Measurements from ENCODE around the gene PPP1R14B.

PPP1R14B gene

DNA sequence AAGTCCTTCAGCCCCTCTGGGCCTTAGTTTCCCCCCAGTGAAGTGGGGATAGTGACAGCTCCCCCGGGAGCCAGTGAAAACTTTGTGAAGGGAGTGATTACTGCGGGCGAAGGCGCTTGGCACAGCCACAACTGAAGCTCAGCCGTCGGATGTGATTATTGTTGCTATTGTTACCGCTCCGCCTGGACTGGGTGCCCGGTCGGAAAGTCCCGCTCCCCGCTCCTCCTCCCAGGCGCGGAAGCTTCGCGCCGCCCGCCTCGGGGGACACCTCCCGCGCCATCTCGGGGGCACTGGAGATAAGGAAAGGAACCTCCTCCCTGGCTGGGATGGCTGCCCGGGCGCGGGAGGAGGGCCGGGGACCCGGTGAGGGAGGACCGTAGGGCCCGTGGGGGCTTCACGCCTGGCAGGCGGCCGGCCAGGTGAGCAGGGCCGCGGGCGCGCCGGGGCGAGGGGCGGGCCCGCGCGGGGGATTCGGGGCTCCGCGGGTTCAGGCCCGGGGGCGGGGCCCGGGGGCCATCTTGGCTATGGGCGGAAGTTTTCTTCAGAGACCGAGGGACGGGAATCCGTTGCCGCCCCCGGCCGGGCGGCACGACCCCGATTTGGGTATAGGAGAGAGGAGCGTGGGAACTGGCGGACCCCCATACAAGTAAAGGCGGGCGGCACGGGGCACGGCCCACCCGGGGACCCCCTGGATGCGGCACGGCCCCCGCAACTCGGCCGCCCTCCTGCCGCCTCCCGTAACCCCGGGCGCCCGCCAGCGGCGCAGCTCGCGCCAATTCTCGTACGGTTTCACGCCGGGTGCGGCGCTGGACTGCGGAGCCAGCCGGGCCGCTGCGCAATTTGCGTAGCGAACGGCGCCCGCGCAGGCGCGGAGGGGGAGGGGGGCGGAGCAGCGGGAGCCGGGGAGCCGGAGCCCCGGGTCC is 38.5 kb upstream of the PPP1R14B start, which contains the start of gene GPR137:
TSS of gene GPR137 (plus strand) at position 887 of the 923 bp plus-strand sequence. CDS start 677 bp downstream, outside the sequence.
- peak within 1 kb of the TSS; percentile 77 for H3K27ac ChIP-seq (replicated peaks)
- peak; percentile 69 to 84 for DNase-seq (ENCODE audit: low read depth in 1 of 2, low spot score in 1 of 2)
- H3K27me3 ChIP-seq (ENCODE audit: insufficient read depth, poor library complexity, severe bottlenecking), result peaks cover 1% of the 10 kb centered on the region
- H3K4me3 ChIP-seq (replicated peaks; ENCODE audit: insufficient read depth, low read length), result peak within 1 kb of the TSS; percentile 79
- TF ChIP-seq SPI1 (IDR thresholded peaks at IDR 0.05; ENCODE audit: borderline replicate concordance, low read depth) (no peak), POLR2AphosphoS5 (IDR thresholded peaks at IDR 0.05; ENCODE audit: low read depth) (peak; percentile 13; the same call in 1 of the 2 replicates)

DNA sequence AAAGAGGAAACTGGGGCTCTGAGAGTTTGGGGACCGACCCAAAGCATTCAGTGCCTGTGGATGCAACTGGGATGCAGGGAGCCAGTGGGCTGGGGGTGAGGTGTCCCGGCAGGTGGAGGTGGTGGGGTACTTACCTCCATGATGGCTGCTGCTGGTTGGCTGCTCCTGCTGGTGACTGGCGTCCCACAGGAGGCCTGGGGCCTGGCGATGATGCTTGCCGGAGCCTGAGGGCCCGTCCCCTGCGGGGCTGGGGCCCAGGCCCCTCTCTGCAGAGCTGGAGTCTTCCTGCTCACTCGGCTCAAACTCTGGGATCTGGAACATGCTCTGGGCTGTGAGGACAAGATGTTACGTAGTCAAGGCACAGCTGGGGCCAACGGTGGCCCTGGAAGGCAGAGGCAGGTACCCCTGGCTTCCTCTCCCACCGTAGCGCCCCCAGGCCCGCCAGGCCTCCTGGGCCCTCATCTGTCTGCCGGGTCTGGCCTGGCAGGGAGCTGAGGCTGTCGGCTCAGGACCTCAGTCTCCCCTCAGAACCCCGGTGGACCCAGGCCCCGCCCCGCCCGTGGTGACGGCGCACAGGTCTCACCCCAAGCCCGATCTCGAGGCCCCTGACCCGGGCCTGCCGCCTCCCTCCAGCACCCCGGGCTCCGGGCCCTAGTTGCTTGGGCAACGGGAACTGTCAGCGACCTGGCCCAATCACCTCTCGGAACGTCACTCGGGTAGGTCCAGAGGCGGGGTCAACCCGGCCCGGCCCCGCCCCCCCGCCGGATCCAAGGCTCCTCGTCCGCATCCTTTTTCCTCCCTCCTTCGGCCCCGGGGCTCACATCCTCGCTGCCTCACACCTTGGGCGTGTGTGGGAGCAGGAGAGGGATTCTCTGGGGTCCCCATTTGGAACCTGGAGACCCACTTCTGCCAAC is 37.6 kb upstream of the PPP1R14B start, which contains the start of gene BAD:
TSS of gene BAD (minus strand) at position 618 of the 914 bp plus-strand sequence. CDS start at position 321, 297 bp downstream.
- H3K4me3 ChIP-seq (replicated peaks; ENCODE audit: insufficient read depth, low read length), result peak within 1 kb of the TSS; percentile 79
- H3K27ac ChIP-seq (replicated peaks), result peak within 1 kb of the TSS; percentile 77
- TF ChIP-seq GABPA (IDR thresholded peaks at IDR 0.05; ENCODE audit: low read depth) (no peak; the same call in 1 of the 2 replicates), POLR2AphosphoS5 (IDR thresholded peaks at IDR 0.05; ENCODE audit: low read depth) (peak; percentile 21; the same call in 1 of the 2 replicates)
- TF ChIP-seq, protein P1, sequence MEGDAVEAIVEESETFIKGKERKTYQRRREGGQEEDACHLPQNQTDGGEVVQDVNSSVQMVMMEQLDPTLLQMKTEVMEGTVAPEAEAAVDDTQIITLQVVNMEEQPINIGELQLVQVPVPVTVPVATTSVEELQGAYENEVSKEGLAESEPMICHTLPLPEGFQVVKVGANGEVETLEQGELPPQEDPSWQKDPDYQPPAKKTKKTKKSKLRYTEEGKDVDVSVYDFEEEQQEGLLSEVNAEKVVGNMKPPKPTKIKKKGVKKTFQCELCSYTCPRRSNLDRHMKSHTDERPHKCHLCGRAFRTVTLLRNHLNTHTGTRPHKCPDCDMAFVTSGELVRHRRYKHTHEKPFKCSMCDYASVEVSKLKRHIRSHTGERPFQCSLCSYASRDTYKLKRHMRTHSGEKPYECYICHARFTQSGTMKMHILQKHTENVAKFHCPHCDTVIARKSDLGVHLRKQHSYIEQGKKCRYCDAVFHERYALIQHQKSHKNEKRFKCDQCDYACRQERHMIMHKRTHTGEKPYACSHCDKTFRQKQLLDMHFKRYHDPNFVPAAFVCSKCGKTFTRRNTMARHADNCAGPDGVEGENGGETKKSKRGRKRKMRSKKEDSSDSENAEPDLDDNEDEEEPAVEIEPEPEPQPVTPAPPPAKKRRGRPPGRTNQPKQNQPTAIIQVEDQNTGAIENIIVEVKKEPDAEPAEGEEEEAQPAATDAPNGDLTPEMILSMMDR (IDR thresholded peaks at IDR 0.05; ENCODE audit: insufficient read depth, low read length), result no peak
- no peaks in the 10 kb centered on the region for H3K27me3 ChIP-seq (ENCODE audit: insufficient read depth, poor library complexity, severe bottlenecking)
- DNase-seq (ENCODE audit: low read depth in 1 of 2, low spot score in 1 of 2), result peak; percentile 93 to 95

DNA sequence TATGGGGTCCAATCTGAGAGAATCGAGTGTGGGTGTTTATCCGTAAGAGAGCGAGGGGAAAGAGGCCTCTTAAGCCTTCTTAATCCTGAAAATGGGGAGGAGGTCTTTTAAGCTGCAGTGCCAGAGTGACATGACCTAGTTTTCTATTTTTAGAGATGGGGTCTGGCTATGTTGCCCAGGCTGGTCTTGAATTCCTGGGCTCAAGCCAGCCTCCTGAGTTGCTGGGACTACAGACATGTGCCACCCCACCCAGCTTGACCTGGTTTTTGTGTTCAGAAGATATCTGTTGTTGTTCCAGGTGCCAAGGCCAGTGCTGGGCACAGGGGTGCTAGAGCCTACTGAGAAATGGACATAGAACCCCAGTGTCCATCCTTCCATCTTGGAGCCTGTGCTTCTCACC is 36.3 kb upstream of the PPP1R14B start:
- TF ChIP-seq, protein P2, sequence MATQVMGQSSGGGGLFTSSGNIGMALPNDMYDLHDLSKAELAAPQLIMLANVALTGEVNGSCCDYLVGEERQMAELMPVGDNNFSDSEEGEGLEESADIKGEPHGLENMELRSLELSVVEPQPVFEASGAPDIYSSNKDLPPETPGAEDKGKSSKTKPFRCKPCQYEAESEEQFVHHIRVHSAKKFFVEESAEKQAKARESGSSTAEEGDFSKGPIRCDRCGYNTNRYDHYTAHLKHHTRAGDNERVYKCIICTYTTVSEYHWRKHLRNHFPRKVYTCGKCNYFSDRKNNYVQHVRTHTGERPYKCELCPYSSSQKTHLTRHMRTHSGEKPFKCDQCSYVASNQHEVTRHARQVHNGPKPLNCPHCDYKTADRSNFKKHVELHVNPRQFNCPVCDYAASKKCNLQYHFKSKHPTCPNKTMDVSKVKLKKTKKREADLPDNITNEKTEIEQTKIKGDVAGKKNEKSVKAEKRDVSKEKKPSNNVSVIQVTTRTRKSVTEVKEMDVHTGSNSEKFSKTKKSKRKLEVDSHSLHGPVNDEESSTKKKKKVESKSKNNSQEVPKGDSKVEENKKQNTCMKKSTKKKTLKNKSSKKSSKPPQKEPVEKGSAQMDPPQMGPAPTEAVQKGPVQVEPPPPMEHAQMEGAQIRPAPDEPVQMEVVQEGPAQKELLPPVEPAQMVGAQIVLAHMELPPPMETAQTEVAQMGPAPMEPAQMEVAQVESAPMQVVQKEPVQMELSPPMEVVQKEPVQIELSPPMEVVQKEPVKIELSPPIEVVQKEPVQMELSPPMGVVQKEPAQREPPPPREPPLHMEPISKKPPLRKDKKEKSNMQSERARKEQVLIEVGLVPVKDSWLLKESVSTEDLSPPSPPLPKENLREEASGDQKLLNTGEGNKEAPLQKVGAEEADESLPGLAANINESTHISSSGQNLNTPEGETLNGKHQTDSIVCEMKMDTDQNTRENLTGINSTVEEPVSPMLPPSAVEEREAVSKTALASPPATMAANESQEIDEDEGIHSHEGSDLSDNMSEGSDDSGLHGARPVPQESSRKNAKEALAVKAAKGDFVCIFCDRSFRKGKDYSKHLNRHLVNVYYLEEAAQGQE (IDR thresholded peaks at IDR 0.05; ENCODE audit: insufficient replicate concordance, low read depth), result no peak
- H3K27ac ChIP-seq (replicated peaks), result no peak overlapping the region
- DNase-seq (ENCODE audit: low read depth in 1 of 2, low spot score in 1 of 2), result no peak
- H3K27me3 ChIP-seq (ENCODE audit: insufficient read depth, poor library complexity, severe bottlenecking), result no peaks in the 10 kb centered on the region
- H3K4me3 ChIP-seq (replicated peaks; ENCODE audit: insufficient read depth, low read length), result no peak overlapping the region

DNA sequence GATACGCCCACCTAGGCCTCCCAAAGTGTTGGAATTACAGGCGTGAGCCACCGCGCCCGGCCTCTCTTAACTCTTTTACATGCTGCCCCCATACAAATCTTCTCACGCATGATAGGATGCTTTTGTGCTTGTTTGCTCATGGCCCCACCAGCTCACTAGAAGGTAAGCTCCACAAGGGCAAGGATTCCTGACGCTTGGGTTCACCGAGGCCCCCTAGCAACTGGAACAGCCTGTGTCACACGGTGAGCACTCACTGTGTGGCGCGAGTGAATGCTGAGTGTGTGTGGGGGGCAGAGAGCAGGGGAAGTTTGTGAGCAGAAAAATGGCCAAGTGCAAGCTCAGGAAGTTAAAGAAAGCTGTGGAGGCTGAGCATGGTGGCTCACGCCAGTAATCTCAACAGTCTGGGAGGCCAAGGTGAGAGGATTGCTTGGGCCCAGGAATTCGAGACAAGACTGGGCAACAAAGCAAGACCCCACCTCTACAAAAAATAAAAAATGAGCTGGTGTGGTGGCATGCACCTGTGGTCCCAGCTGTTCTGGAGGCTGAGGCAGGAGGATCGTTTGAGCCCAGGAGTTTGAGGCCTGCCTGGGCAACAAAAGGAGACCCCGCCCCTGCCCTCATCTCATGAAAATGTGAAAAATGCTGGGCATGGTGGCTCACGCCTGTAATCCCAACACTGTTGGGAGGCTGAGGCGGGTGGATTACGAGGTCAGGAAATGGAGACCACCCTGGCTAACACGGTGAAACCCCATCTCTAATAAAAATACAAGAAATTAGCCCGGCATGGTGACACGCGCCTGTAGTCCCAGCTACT is 35.4 kb upstream of the PPP1R14B start:
- DNase-seq (ENCODE audit: low read depth in 1 of 2, low spot score in 1 of 2), result no peak
- Histone ChIP-seq H3K27me3 (ENCODE audit: insufficient read depth, poor library complexity, severe bottlenecking) (no peaks in the 10 kb centered on the region), H3K4me3 (replicated peaks; ENCODE audit: insufficient read depth, low read length) (no peak overlapping the region), H3K27ac (replicated peaks) (no peak overlapping the region)
- TF ChIP-seq GABPA (IDR thresholded peaks at IDR 0.05; ENCODE audit: low read depth), result no peak
- TF ChIP-seq, protein P1 (IDR thresholded peaks at IDR 0.05; ENCODE audit: insufficient read depth, low read length), result no peak
